ENCODE data around the gene SCO2. TPM values are rescaled to one million over a fixed set of nuclear protein-coding genes. Genes with fewer than 3 reads are reported as not detected.

Gene SCO2
- total RNA-seq, 1 experiment from 2014 or later, result 6.5 TPM

DNA sequence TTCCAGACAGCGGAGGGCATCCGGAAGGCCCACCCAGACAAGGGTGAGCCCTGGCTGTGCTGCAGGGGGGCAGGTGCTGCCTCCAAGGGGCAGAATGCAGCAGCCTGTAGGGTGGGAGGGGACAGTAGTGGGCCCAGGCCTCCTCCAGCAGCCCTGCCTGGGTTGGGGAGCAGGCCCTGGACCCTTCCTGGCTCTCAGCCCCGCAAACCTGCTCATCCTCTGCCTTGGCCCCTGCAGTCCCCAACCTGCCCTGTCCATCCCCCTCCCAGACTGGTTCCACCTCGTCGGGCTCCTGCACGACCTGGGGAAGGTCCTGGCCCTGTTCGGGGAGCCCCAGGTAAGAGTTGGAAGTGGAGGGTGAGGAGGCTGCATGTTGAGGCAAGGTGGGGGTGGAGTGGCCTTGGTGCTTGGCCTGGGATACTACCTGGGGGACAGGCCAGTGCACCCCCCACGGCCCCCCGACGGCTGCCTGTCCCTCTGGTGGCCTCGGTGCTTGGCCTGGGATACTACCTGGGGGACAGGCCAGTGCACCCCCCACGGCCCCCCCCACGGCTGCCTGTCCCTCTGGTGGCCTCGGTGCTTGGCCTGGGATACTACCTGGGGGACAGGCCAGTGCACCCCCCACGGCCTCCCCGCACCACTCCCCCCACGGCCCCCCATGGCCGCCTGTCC lies 37.3 kb downstream of the SCO2 start:
- BruUV-seq (replicated peaks), result no TSS peak
- no peak overlapping the region for H3K4me3 Mint-ChIP-seq (ENCODE audit: unreplicated experiment)
- H3K27ac Mint-ChIP-seq (ENCODE audit: unreplicated experiment), result no peak overlapping the region
- H3K36me3 Mint-ChIP-seq (ENCODE audit: insufficient read depth, unreplicated experiment), result peaks cover 22% of the 10 kb centered on the region
- H3K27me3 ChIP-seq (replicated peaks; ENCODE audit: control insufficient read depth, insufficient read depth, low read length), result no peaks in the 10 kb centered on the region
- intact Hi-C loops (cut with micrococcal nuclease; ENCODE audit: unreplicated experiment), result no loop called here
- ChIA-PET CTCF (no interaction called here), POLR2A (no interaction called here)
- H3K9me3 ChIP-seq, result no peaks in the 10 kb centered on the region
- peaks cover 14% of the 10 kb centered on the region for H3K4me1 Mint-ChIP-seq (ENCODE audit: low read depth, unreplicated experiment)
- no peaks in the 10 kb centered on the region for H3K27me3 Mint-ChIP-seq (ENCODE audit: insufficient read depth, unreplicated experiment)
- no peaks in the 10 kb centered on the region for H3K9me3 Mint-ChIP-seq (ENCODE audit: unreplicated experiment)
- no peaks in the 10 kb centered on the region for H3K36me3 ChIP-seq (ENCODE audit: control insufficient read depth, insufficient read depth, low read length)
- H3K4me1 ChIP-seq, result peaks cover 9% of the 10 kb centered on the region
- peak in 1 of 2 experiments; percentile 27 for DNase-seq
- no peak for TF ChIP-seq CTCF (IDR thresholded peaks at IDR 0.05; ENCODE audit: insufficient read depth in 1 of 2, low read depth in 1 of 2, low read length in 1 of 2, severe bottlenecking in 1 of 2, unreplicated experiment in 1 of 2)
- H3K4me3 ChIP-seq (ENCODE audit: low read depth, low read length), result no peak overlapping the region

- no peaks in the 10 kb centered on the region for H3K9me3 ChIP-seq
- H3K4me3 Mint-ChIP-seq (ENCODE audit: unreplicated experiment), result no peak overlapping the region
- TF ChIP-seq CTCF (IDR thresholded peaks at IDR 0.05; ENCODE audit: insufficient read depth in 1 of 2, low read depth in 1 of 2, low read length in 1 of 2, severe bottlenecking in 1 of 2, unreplicated experiment in 1 of 2), result no peak
- peaks cover 22% of the 10 kb centered on the region for H3K36me3 Mint-ChIP-seq (ENCODE audit: insufficient read depth, unreplicated experiment)
- no peaks in the 10 kb centered on the region for H3K9me3 Mint-ChIP-seq (ENCODE audit: unreplicated experiment)
- H3K27ac Mint-ChIP-seq (ENCODE audit: unreplicated experiment), result no peak overlapping the region
- no peaks in the 10 kb centered on the region for H3K27me3 ChIP-seq (replicated peaks; ENCODE audit: control insufficient read depth, insufficient read depth, low read length)
- intact Hi-C loops (cut with micrococcal nuclease; ENCODE audit: unreplicated experiment), result no loop called here
- POLR2A ChIA-PET, result no interaction called here
- DNase-seq, result no peak
- BruUV-seq (replicated peaks), result no TSS peak
- no peaks in the 10 kb centered on the region for H3K36me3 ChIP-seq (ENCODE audit: control insufficient read depth, insufficient read depth, low read length)
- CTCF ChIA-PET, result no interaction called here
- peaks cover 14% of the 10 kb centered on the region for H3K4me1 Mint-ChIP-seq (ENCODE audit: low read depth, unreplicated experiment)
- no peak overlapping the region for H3K4me3 ChIP-seq (ENCODE audit: low read depth, low read length)
- H3K4me1 ChIP-seq, result peaks cover 9% of the 10 kb centered on the region
- no peaks in the 10 kb centered on the region for H3K27me3 Mint-ChIP-seq (ENCODE audit: insufficient read depth, unreplicated experiment)
These were observed 38.0 kb downstream of the SCO2 start for GRCh38 chr22:50487290-50488005.

DNA sequence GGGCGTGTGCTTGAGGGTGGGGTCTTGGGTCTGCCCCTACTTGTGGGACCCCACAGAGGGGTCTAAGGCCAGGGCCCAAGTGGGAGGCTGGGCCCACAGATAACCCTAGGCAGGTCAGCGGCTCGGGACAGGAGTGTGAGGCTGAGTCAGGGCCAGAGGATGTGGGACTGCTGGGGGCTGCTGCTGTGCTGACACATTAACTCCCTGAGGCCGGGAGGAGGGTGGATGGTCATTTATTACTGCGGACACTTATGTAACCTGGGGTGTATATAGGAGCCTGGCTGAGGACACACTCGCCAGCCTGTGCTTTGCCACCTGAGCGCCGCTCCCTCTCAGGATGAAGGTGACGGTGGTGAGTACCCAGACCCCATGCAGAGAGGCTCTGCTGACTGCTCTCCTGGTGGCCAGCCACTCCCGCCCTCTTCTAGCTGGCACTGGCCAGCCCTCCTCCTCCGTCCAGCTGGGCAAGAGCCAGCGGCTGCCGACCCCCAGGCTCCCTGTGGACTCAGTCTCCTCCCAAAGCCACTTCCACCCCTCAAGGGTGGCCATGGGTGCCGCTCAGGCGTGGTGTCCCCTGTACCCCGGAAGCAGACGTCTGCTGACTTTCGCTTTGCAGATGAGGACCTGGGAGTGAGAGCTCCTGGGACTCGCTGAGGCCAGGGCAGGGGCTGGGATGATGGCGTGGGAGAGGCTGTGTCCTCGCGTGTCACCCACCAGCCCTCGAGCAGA lies 38.7 kb downstream of the SCO2 start, which contains the start of gene MIOX:
TSS of gene MIOX (plus strand) at position 299 of the 729 bp plus-strand sequence. CDS start at position 338, 39 bp downstream.
- Histone ChIP-seq H3K4me3 (ENCODE audit: low read depth, low read length) (no peak within 1 kb of the TSS), H3K27me3 (replicated peaks; ENCODE audit: control insufficient read depth, insufficient read depth, low read length) (no peaks in the 10 kb centered on the region), H3K9me3 (no peaks in the 10 kb centered on the region), H3K4me1 (peaks cover 15% of the 10 kb centered on the region), H3K36me3 (ENCODE audit: control insufficient read depth, insufficient read depth, low read length) (no peaks in the 10 kb centered on the region)
- POLR2A ChIA-PET, result interaction anchor here (0.7 kb wide), 1 partner anchor 21 kb away, joined by 3 read pairs; the partner anchor contains the start of genes LMF2 and NCAPH2
- peak within 1 kb of the TSS; percentile 66 for H3K27ac Mint-ChIP-seq (ENCODE audit: unreplicated experiment)
- no peak within 1 kb of the TSS for H3K4me3 Mint-ChIP-seq (ENCODE audit: unreplicated experiment)
- TF ChIP-seq CTCF (IDR thresholded peaks at IDR 0.05; ENCODE audit: insufficient read depth in 1 of 2, low read depth in 1 of 2, low read length in 1 of 2, severe bottlenecking in 1 of 2, unreplicated experiment in 1 of 2), result no peak
- no TSS peak for BruUV-seq (replicated peaks)
- intact Hi-C loops (cut with micrococcal nuclease; ENCODE audit: unreplicated experiment), result no loop called here
- H3K27me3 Mint-ChIP-seq (ENCODE audit: insufficient read depth, unreplicated experiment), result no peaks in the 10 kb centered on the region
- peaks cover 14% of the 10 kb centered on the region for H3K4me1 Mint-ChIP-seq (ENCODE audit: low read depth, unreplicated experiment)
- CTCF ChIA-PET, result no interaction called here
- H3K9me3 Mint-ChIP-seq (ENCODE audit: unreplicated experiment), result no peaks in the 10 kb centered on the region
- H3K36me3 Mint-ChIP-seq (ENCODE audit: insufficient read depth, unreplicated experiment), result peaks cover 22% of the 10 kb centered on the region
- DNase-seq, result no peak

All from Caco-2 (cell line).